Body of pancreas (tissue), 4 donors: ENCODE results near the gene TGFBRAP1.

ENCODE experiments used
- POLR2A ChIP-seq, 3 donors: fragments of 450-650 bp; IDR thresholded peaks; one replicate each; pipeline ENCODE4 v1.6.1; 2016; ENCODE audit warnings: antibody characterized with exemption in 3 of 3, mild to moderate bottlenecking in 2 of 3
- TF ChIP-seq, protein P1 (sequence below), 7 experiments: fragments of 450-650 bp in 4 of 7; fragments of 200-600 bp in 3 of 7; sonication (generic) in 3 of 7; IDR thresholded peaks; one replicate each; pipeline ENCODE4 v1.5.1; 2016 to 2019; ENCODE audit warnings: antibody characterized with exemption in 7 of 7

DNA sequence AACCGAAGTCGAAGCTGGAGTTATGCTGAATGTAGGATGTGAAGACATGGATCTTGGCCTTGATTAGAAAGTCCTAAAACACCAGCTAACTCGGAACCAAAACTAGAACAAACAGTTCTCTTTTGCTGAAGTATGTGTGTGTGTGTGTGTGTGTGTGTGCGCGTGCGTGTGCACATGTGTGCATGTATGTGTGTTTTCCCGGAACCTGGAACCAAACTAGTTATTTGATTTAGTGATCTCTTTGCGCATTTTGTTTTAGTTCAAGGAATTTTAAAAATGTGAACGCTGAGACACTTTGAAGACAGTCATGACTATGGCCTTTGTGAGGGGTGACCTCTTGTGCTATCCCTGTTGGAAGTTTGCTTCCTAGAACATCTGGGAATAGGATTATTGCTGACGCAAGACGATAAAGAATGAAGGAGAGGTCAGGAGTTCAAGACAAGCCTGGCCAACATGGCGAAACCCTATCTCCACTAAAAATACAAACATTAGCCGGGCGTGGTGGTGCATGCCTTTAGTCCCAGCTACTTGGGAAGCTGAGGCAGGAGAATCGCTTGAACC, 45.5 kb upstream of the TGFBRAP1 start:
- TF ChIP-seq, protein P1, sequence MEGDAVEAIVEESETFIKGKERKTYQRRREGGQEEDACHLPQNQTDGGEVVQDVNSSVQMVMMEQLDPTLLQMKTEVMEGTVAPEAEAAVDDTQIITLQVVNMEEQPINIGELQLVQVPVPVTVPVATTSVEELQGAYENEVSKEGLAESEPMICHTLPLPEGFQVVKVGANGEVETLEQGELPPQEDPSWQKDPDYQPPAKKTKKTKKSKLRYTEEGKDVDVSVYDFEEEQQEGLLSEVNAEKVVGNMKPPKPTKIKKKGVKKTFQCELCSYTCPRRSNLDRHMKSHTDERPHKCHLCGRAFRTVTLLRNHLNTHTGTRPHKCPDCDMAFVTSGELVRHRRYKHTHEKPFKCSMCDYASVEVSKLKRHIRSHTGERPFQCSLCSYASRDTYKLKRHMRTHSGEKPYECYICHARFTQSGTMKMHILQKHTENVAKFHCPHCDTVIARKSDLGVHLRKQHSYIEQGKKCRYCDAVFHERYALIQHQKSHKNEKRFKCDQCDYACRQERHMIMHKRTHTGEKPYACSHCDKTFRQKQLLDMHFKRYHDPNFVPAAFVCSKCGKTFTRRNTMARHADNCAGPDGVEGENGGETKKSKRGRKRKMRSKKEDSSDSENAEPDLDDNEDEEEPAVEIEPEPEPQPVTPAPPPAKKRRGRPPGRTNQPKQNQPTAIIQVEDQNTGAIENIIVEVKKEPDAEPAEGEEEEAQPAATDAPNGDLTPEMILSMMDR (IDR thresholded peaks at IDR 0.05), result no peak
- TF ChIP-seq POLR2A (IDR thresholded peaks at IDR 0.05), result no peak
